NT2/D1 (cell line): ENCODE data around the gene ZNF316.
"Not testable (repeated sequence)": the region's sequence is repeated elsewhere in the genome, so short reads cannot be mapped to it uniquely, and the experiment has no call there.

ENCODE experiments used
- SUZ12 ChIP-seq: IDR thresholded peaks from 2 replicates; pipeline ENCODE4 v1.6.1; 2011; ENCODE audit not compliant: insufficient read length, insufficient read depth; ENCODE audit errors: extremely low read depth
- YY1 ChIP-seq: IDR thresholded peaks from 2 replicates; pipeline ENCODE4 v1.6.1; 2011; ENCODE audit not compliant: insufficient read length, insufficient read depth
- ZNF274 ChIP-seq: IDR thresholded peaks from 2 replicates; pipeline ENCODE4 v1.6.1; 2011; ENCODE audit warnings: mild to moderate bottlenecking, low read depth, low read length

DNA sequence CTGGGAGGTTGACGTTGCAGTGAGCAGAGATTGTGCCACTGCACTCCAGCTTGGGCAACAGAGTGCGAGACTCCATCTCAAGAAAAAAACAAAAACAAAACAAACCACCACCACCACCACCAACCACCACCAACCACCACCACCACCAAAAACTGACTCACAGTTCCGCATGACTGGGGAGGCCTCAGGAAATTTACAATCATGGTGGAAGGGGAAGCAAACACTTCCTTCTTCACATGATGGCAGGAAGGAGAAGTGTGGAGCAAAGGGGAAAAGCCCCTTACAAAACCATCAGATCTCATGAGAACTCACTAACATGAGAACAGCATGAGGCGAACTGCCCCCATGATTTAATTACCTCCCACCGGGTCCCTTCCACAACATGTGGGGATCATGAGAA is 2.1 kb upstream of the ZNF316 start:
- not testable (repeated sequence) for TF ChIP-seq ZNF274, YY1, SUZ12
